T-helper 1 cell treated with Interleukin-12 subunit alpha and Interleukin-12 subunit beta and Interleukin-4 antibody, amounts not matched to agents 30 μg/mL and 1 μg/mL, for 36 hours (primary cell): ENCODE results near the gene PTPN7.
"Not testable (repeated sequence)": the region's sequence is repeated elsewhere in the genome, so short reads cannot be mapped to it uniquely, and the experiment has no call there.

ENCODE experiments used
- H3K27ac Mint-ChIP-seq: one replicate; pipeline ENCODE4 v1.8.0; 2021; ENCODE audit warnings: mild to moderate bottlenecking, mixed read lengths
- H3K27me3 Mint-ChIP-seq: one replicate; pipeline ENCODE4 v1.8.0; 2021; ENCODE audit warnings: low read depth, mixed read lengths
- H3K36me3 Mint-ChIP-seq: one replicate; pipeline ENCODE4 v1.8.0; 2021; ENCODE audit warnings: low read depth, mixed read lengths
- H3K4me1 Mint-ChIP-seq: one replicate; pipeline ENCODE4 v1.8.0; 2021; ENCODE audit warnings: low read depth, mixed read lengths
- H3K4me3 Mint-ChIP-seq: one replicate; pipeline ENCODE4 v1.8.0; 2021; ENCODE audit warnings: mild to moderate bottlenecking, moderate library complexity, mixed read lengths
- H3K9me3 Mint-ChIP-seq: one replicate; pipeline ENCODE4 v1.8.0; 2021; ENCODE audit warnings: mixed read lengths

PTPN7 gene

GRCh38 chr1:202127061-202127460 is 33.3 kb downstream of the PTPN7 start:
- peaks cover 4% of the 10 kb centered on the region for H3K27me3 Mint-ChIP-seq
- H3K4me3 Mint-ChIP-seq = no peak overlapping the region
- H3K4me1 Mint-ChIP-seq = peaks cover 4% of the 10 kb centered on the region
- H3K27ac Mint-ChIP-seq = no peak overlapping the region
- H3K9me3 Mint-ChIP-seq = no peaks in the 10 kb centered on the region
- H3K36me3 Mint-ChIP-seq = no peaks in the 10 kb centered on the region

GRCh38 chr1:202126426-202126825 is 34.0 kb downstream of the PTPN7 start:
- Mint-ChIP-seq H3K36me3 (no peaks in the 10 kb centered on the region), H3K4me3 (no peak overlapping the region), H3K9me3 (no peaks in the 10 kb centered on the region), H3K4me1 (no peaks in the 10 kb centered on the region), H3K27me3 (peaks cover 4% of the 10 kb centered on the region), H3K27ac (no peak overlapping the region)

GRCh38 chr1:202125611-202126010 is 34.8 kb downstream of the PTPN7 start:
- H3K27ac Mint-ChIP-seq = no peak overlapping the region
- H3K36me3 Mint-ChIP-seq = no peaks in the 10 kb centered on the region
- H3K4me3 Mint-ChIP-seq = no peak overlapping the region
- no peaks in the 10 kb centered on the region for H3K9me3 Mint-ChIP-seq
- H3K4me1 Mint-ChIP-seq = peaks cover 1% of the 10 kb centered on the region
- H3K27me3 Mint-ChIP-seq = peaks cover 4% of the 10 kb centered on the region

GRCh38 chr1:202124142-202124541 is 36.3 kb downstream of the PTPN7 start:
- Mint-ChIP-seq H3K27ac (no peak overlapping the region), H3K36me3 (no peaks in the 10 kb centered on the region), H3K9me3 (no peaks in the 10 kb centered on the region), H3K4me3 (no peak overlapping the region), H3K27me3 (peaks cover 4% of the 10 kb centered on the region), H3K4me1 (peaks cover 1% of the 10 kb centered on the region)

GRCh38 chr1:202123336-202123813 is 37.0 kb downstream of the PTPN7 start:
- no peaks in the 10 kb centered on the region for H3K9me3 Mint-ChIP-seq
- H3K4me3 Mint-ChIP-seq = no peak overlapping the region
- H3K27me3 Mint-ChIP-seq = peaks cover 4% of the 10 kb centered on the region
- peaks cover 1% of the 10 kb centered on the region for H3K4me1 Mint-ChIP-seq
- no peak overlapping the region for H3K27ac Mint-ChIP-seq
- no peaks in the 10 kb centered on the region for H3K36me3 Mint-ChIP-seq

GRCh38 chr1:202122639-202123335 is 37.6 kb downstream of the PTPN7 start, which contains the start of gene GPR37L1:
TSS of gene GPR37L1 (plus strand) at chr1:202122917. CDS start at chr1:202122964, 47 bp downstream.
- Mint-ChIP-seq H3K36me3 (no peaks in the 10 kb centered on the region), H3K9me3 (no peaks in the 10 kb centered on the region), H3K4me3 (no peak within 1 kb of the TSS), H3K4me1 (peaks cover 1% of the 10 kb centered on the region), H3K27me3 (peaks cover 4% of the 10 kb centered on the region), H3K27ac (no peak within 1 kb of the TSS)

GRCh38 chr1:202121006-202121405 is 39.4 kb downstream of the PTPN7 start:
- H3K4me1 Mint-ChIP-seq = peaks cover 1% of the 10 kb centered on the region
- H3K36me3 Mint-ChIP-seq = no peaks in the 10 kb centered on the region
- no peak overlapping the region for H3K27ac Mint-ChIP-seq
- no peaks in the 10 kb centered on the region for H3K27me3 Mint-ChIP-seq
- no peak overlapping the region for H3K4me3 Mint-ChIP-seq
- no peaks in the 10 kb centered on the region for H3K9me3 Mint-ChIP-seq

- Mint-ChIP-seq H3K27ac (no peak overlapping the region), H3K4me3 (no peak overlapping the region), H3K9me3 (no peaks in the 10 kb centered on the region), H3K36me3 (no peaks in the 10 kb centered on the region), H3K4me1 (peaks cover 1% of the 10 kb centered on the region), H3K27me3 (no peaks in the 10 kb centered on the region)
Observed at GRCh38 chr1:202117898-202118371, 42.5 kb downstream of the PTPN7 start.

GRCh38 chr1:202116287-202116686 is 44.1 kb downstream of the PTPN7 start:
- H3K9me3 Mint-ChIP-seq = no peaks in the 10 kb centered on the region
- H3K4me1 Mint-ChIP-seq = peaks cover under 1% of the 10 kb centered on the region
- H3K36me3 Mint-ChIP-seq = no peaks in the 10 kb centered on the region
- H3K27ac Mint-ChIP-seq = no peak overlapping the region
- no peaks in the 10 kb centered on the region for H3K27me3 Mint-ChIP-seq
- no peak overlapping the region for H3K4me3 Mint-ChIP-seq

GRCh38 chr1:202113690-202114300 is 46.6 kb downstream of the PTPN7 start:
- Mint-ChIP-seq H3K27me3 (no peaks in the 10 kb centered on the region), H3K4me1 (no peaks in the 10 kb centered on the region), H3K9me3 (no peaks in the 10 kb centered on the region), H3K4me3 (no peak overlapping the region), H3K36me3 (no peaks in the 10 kb centered on the region), H3K27ac (no peak overlapping the region)

- Mint-ChIP-seq H3K27me3 (no peaks in the 10 kb centered on the region), H3K27ac (no peak overlapping the region), H3K36me3 (no peaks in the 10 kb centered on the region), H3K9me3 (no peaks in the 10 kb centered on the region), H3K4me1 (no peaks in the 10 kb centered on the region), H3K4me3 (no peak overlapping the region)
Observed at GRCh38 chr1:202112859-202113689, 47.3 kb downstream of the PTPN7 start.

GRCh38 chr1:202111589-202111988 is 48.8 kb downstream of the PTPN7 start:
- not testable (repeated sequence) for H3K27me3 Mint-ChIP-seq, H3K9me3 Mint-ChIP-seq

GRCh38 chr1:202110977-202111376 is 49.4 kb downstream of the PTPN7 start:
- Mint-ChIP-seq H3K4me3 (no peak overlapping the region), H3K36me3 (no peaks in the 10 kb centered on the region), H3K4me1 (no peaks in the 10 kb centered on the region), H3K27ac (no peak overlapping the region), H3K9me3 (no peaks in the 10 kb centered on the region), H3K27me3 (no peaks in the 10 kb centered on the region)

More at GRCh38 chr1:202111589-202111988, 48.8 kb downstream of the PTPN7 start:
- not testable (repeated sequence) for H3K4me1 Mint-ChIP-seq, H3K36me3 Mint-ChIP-seq, H3K4me3 Mint-ChIP-seq, H3K27ac Mint-ChIP-seq

- H3K9me3 Mint-ChIP-seq = no peaks in the 10 kb centered on the region
- H3K27me3 Mint-ChIP-seq = no peaks in the 10 kb centered on the region
- no peaks in the 10 kb centered on the region for H3K4me1 Mint-ChIP-seq
- no peaks in the 10 kb centered on the region for H3K36me3 Mint-ChIP-seq
- H3K27ac Mint-ChIP-seq = no peak overlapping the region
- no peak overlapping the region for H3K4me3 Mint-ChIP-seq
Observed at GRCh38 chr1:202107801-202108731, 52.3 kb downstream of the PTPN7 start.
